IMR-90 (cell line): Measurements from ENCODE around the gene CASZ1. TPM values are rescaled to one million over a fixed set of nuclear protein-coding genes. Genes with fewer than 3 reads are reported as not detected.

Source experiments
- ATAC-seq: fragments of 200-7000 bp; cut with Tn5 transposase; 2 replicates; pipeline ENCODE4 v1.9.1; 2020; ENCODE audit warnings: low read depth, mild to moderate bottlenecking, moderate library complexity
- BruUV-seq: library from RNA; stranded (reverse); fragments of 400-500 nt; replicated peaks from 2 replicates; lab custom pipeline; 2021; lab: Mats Ljungman, UMichigan
- CTCF ChIA-PET: fragments of 300-600 bp; formaldehyde crosslinking; extraction: SDS; loops from one replicate; lab custom pipeline; 2021; ENCODE audit warnings: antibody characterized with exemption; lab: Yijun Ruan, JAX
- POLR2A ChIA-PET: fragments of 300-600 bp; sonication (Branson Sonifier 250); formaldehyde crosslinking; loops from one replicate; lab custom pipeline; 2022; ENCODE audit warnings: antibody characterized with exemption; ENCODE audit not compliant: unreplicated experiment; lab: Charles Lee
- DNase-seq: peaks from one replicate; pipeline ENCODE4 v3.0.0; 2013
- H2AFZ ChIP-seq: replicated peaks from 2 replicates; pipeline ENCODE3; 2013; ENCODE audit warnings: low read length, mild to moderate bottlenecking; ENCODE audit not compliant: poor library complexity
- H2AK5ac ChIP-seq: 2 replicates; pipeline ENCODE4 v1.6.1; 2013; ENCODE audit warnings: low read depth, low read length, inconsistent platforms
- H2AK9ac ChIP-seq: replicated peaks from 2 replicates; pipeline ENCODE3; 2013; ENCODE audit warnings: mild to moderate bottlenecking, low read depth, low read length, moderate library complexity; ENCODE audit not compliant: poor library complexity
- H2BK120ac ChIP-seq: 2 replicates; pipeline ENCODE4 v1.6.1; 2013; ENCODE audit warnings: low read depth, low read length, inconsistent platforms
- H2BK15ac ChIP-seq: 3 replicates; pipeline ENCODE4 v1.6.1; 2013; ENCODE audit warnings: low read depth, low read length, inconsistent platforms
- H2BK20ac ChIP-seq: 2 replicates; pipeline ENCODE4 v1.6.1; 2013; ENCODE audit warnings: low read depth, mild to moderate bottlenecking, inconsistent platforms, low read length, moderate library complexity
- H2BK5ac ChIP-seq: 2 replicates; pipeline ENCODE4 v1.6.1; 2013; ENCODE audit warnings: mild to moderate bottlenecking, low read depth, low read length, inconsistent platforms; ENCODE audit not compliant: poor library complexity, severe bottlenecking
- H3K14ac ChIP-seq: replicated peaks from 2 replicates; pipeline ENCODE4 v1.6.1; 2013; ENCODE audit warnings: low read depth, low read length, inconsistent platforms
- H3K18ac ChIP-seq: 2 replicates; pipeline ENCODE4 v1.6.1; 2013; ENCODE audit warnings: low read depth, low read length, control low read depth
- H3K23ac ChIP-seq: 2 replicates; pipeline ENCODE4 v1.6.1; 2013; ENCODE audit warnings: low read depth, low read length, inconsistent platforms
- H3K27ac ChIP-seq: 2 replicates; pipeline ENCODE4 v1.5.1; 2013; ENCODE audit warnings: mild to moderate bottlenecking, control low read depth, low read length; ENCODE audit not compliant: insufficient read depth
- H3K27me3 ChIP-seq: 2 replicates; pipeline ENCODE4 v1.6.1; 2013; ENCODE audit warnings: low read length; ENCODE audit not compliant: control insufficient read depth, insufficient read depth
- H3K36me3 ChIP-seq: 2 replicates; pipeline ENCODE4 v1.6.1; 2013; ENCODE audit warnings: low read length, mixed read lengths; ENCODE audit not compliant: control insufficient read depth, insufficient read depth
- H3K4ac ChIP-seq: 2 replicates; pipeline ENCODE4 v1.6.1; 2013; ENCODE audit warnings: low read depth, low read length, inconsistent platforms
- H3K4me1 ChIP-seq: 2 replicates; pipeline ENCODE4 v1.6.1; 2013; ENCODE audit warnings: low read length, mixed read lengths; ENCODE audit not compliant: control insufficient read depth, insufficient read depth
- H3K4me2 ChIP-seq: 2 replicates; pipeline ENCODE4 v1.6.1; 2013; ENCODE audit warnings: low read depth, mild to moderate bottlenecking, control low read depth, low read length, moderate library complexity
- H3K4me3 ChIP-seq: 2 replicates; pipeline ENCODE4 v1.5.1; 2013; ENCODE audit warnings: low read depth, mild to moderate bottlenecking, control low read depth, low read length, moderate library complexity; ENCODE audit not compliant: insufficient read depth
- H3K56ac ChIP-seq: 2 replicates; pipeline ENCODE4 v1.6.1; 2013; ENCODE audit warnings: low read length, inconsistent platforms; ENCODE audit not compliant: insufficient read depth; ENCODE audit errors: extremely low read depth
- H3K79me1 ChIP-seq, 2 experiments: 2 replicates each; pipeline ENCODE4 v1.6.1; 2013; ENCODE audit warnings: low read length in 2 of 2, inconsistent platforms in 1 of 2, low read depth in 1 of 2
- H3K9ac ChIP-seq: 2 replicates; pipeline ENCODE4 v1.6.1; 2013; ENCODE audit warnings: low read depth, low read length, control low read depth
- H3K9me1 ChIP-seq: 2 replicates; pipeline ENCODE4 v1.6.1; 2013; ENCODE audit warnings: low read length, inconsistent platforms; ENCODE audit not compliant: insufficient read depth
- H3K9me3 ChIP-seq: 2 replicates; pipeline ENCODE4 v1.6.1; 2013; ENCODE audit warnings: low read length; ENCODE audit not compliant: control insufficient read depth, insufficient read depth
- H4K20me1 ChIP-seq: 2 replicates; pipeline ENCODE4 v1.6.1; 2013; ENCODE audit warnings: low read length, inconsistent platforms; ENCODE audit not compliant: insufficient read depth
- H4K5ac ChIP-seq: 2 replicates; pipeline ENCODE4 v1.6.1; 2013; ENCODE audit warnings: mild to moderate bottlenecking, low read depth, low read length, control low read depth
- H4K8ac ChIP-seq, 2 experiments: 2 replicates each; pipeline ENCODE4 v1.6.1; 2013; ENCODE audit warnings: low read depth in 2 of 2, low read length in 2 of 2, control low read depth in 1 of 2, inconsistent platforms in 1 of 2
- H4K91ac ChIP-seq: 2 replicates; pipeline ENCODE4 v1.6.1; 2013; ENCODE audit warnings: low read depth, low read length, inconsistent platforms; ENCODE audit not compliant: insufficient read depth
- CEBPB ChIP-seq: IDR thresholded peaks from 2 replicates; pipeline ENCODE4 v1.6.1; 2012; ENCODE audit warnings: low read depth, low read length, improper control_type of control experiment
- CHD1 ChIP-seq: IDR thresholded peaks from 2 replicates; pipeline ENCODE4 v1.6.1; 2012; ENCODE audit warnings: low read depth, low read length, improper control_type of control experiment
- WGBS, 2 experiments: methylation state at CpG; one replicate each; pipeline versions ENCODE4 v1.1.5 to v1.1.7; 2013; ENCODE audit warnings: missing lambda C conversion rate in 2 of 2; ENCODE audit not compliant: insufficient read length in 1 of 2; ENCODE audit errors: extremely low coverage in 2 of 2; 5-methylcytosine and 5-hydroxymethylcytosine counted together
- dilution Hi-C: fragments of 300-500 bp; cut with HindIII; formaldehyde crosslinking; loops from one replicate; pipeline ENCODE4 v1.14.3; 2018; ENCODE audit warnings: low sequenced_read_pairs; ENCODE audit not compliant: unreplicated experiment
- in situ Hi-C: fragments of 300-500 bp; cut with MboI; formaldehyde crosslinking; loops from 3 replicates; pipeline ENCODE4 v1.14.3; 2019; ENCODE audit warnings: low sequenced_read_pairs, inconsistent platforms, mixed read lengths
- intact Hi-C: fragments of 100-400 bp; cut with micrococcal nuclease; formaldehyde crosslinking; loops from 2 replicates; pipeline ENCODE4 v1.10.0; 2022
- polyA plus RNA-seq, 3 experiments: library from polyadenylated mRNA; depleted of rRNA; stranded (reverse); fragments of >200 nt; gene quantifications; 2 replicates each; pipeline ENCODE4 v1.2.3, GENCODE V29; 2012; ENCODE audit warnings: low replicate concordance in 1 of 3
- total RNA-seq: library from RNA; depleted of rRNA; stranded (reverse); fragments of >200 nt; gene quantifications from 2 replicates; pipeline ENCODE4 v1.2.3, GENCODE V29; 2012

The CASZ1 gene
- total and polyA plus RNA-seq, 2 of the 4 experiments (the other 2 are of a cell fraction) = 0.18 to 0.24 TPM

DNA sequence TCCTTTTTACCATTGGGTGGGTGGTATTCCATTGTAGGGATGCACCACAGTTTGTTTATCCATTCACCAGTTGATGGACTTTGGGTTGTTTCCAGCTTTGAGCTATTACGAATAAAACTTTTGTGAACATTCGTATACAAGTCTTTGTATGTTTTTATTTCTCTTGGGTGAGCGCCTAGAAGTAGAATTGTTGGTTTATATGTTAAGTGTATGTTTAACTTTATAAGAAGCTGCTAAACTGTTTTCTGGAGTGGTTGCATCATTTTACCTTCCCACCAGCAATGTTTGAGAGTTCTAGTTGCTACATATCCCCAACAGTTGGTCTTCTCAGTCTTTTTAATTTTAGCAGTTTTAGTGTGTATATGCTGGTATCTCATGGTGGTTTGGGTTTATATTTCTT, 189.2 kb downstream of the CASZ1 start:
- no peak overlapping the region for H3K4ac ChIP-seq
- no peak overlapping the region for H3K18ac ChIP-seq
- H2BK120ac ChIP-seq = no peak overlapping the region
- peaks cover 3% of the 10 kb centered on the region; the same call in 1 of the 2 replicates for H4K20me1 ChIP-seq
- 0 out of 2 replicates have a peak, but pooled peaks cover 1% of the 10 kb centered on the region for H3K4me1 ChIP-seq
- H3K9ac ChIP-seq = no peak overlapping the region
- no peak overlapping the region for H2BK20ac ChIP-seq
- no peak overlapping the region for H3K4me3 ChIP-seq
- peak overlapping the region; percentile 5 for H2BK5ac ChIP-seq
- ChIA-PET CTCF (interaction anchor here (1.4 kb wide), 1 partner anchor 11 kb away, joined by 3 read pairs; no protein-coding TSS in a partner anchor), POLR2A (no interaction called here)
- no peak overlapping the region for H2BK15ac ChIP-seq
- DNase-seq = peak; percentile 90
- H3K36me3 ChIP-seq = peaks cover 4% of the 10 kb centered on the region; the same call in 1 of the 2 replicates
- dilution Hi-C loops (no loop called here), in situ Hi-C loops (no loop called here), intact Hi-C loops (no loop called here)
- peaks cover 10% of the 10 kb centered on the region; the same call in 1 of the 2 replicates for H3K9me1 ChIP-seq
- TF ChIP-seq CEBPB (peak; percentile 90), CHD1 (no peak)
- no peak overlapping the region for H2AK5ac ChIP-seq
- H3K9me3 ChIP-seq = no peaks in the 10 kb centered on the region
- no peaks in the 10 kb centered on the region for H3K27me3 ChIP-seq
- no peak overlapping the region for H4K91ac ChIP-seq
- no peak overlapping the region for H3K23ac ChIP-seq
- no peak overlapping the region for H3K14ac ChIP-seq
- peaks cover 5 to 12% of the 10 kb centered on the region in 2 experiments; a peak in 3 of 4 replicates for H3K79me1 ChIP-seq
- no peak overlapping the region for H4K8ac ChIP-seq
- no peak overlapping the region for H2AK9ac ChIP-seq
- H3K4me2 ChIP-seq = no peak overlapping the region
- peak; percentile 83 for ATAC-seq
- H3K56ac ChIP-seq = no peak overlapping the region
- no peak overlapping the region for H3K27ac ChIP-seq
- H4K5ac ChIP-seq = no peak overlapping the region
- no TSS peak for BruUV-seq
- no peak overlapping the region for H2AFZ ChIP-seq
- no CpG with 5 or more reads among the region's 3 CpGs for WGBS, 2 experiments
